GM21423 (cell line): ENCODE measurements around the gene GNAS.
"Not testable (repeated sequence)": the region's sequence is repeated elsewhere in the genome, so short reads cannot be mapped to it uniquely, and the experiment has no call there.

ENCODE experiments used
- ATAC-seq: cut with Tn5 transposase; IDR thresholded peaks from one replicate; pipeline ENCODE4 v1.9.1; 2021; ENCODE audit warnings: mild to moderate bottlenecking, moderate library complexity; ENCODE audit not compliant: unreplicated experiment

Gene GNAS

DNA sequence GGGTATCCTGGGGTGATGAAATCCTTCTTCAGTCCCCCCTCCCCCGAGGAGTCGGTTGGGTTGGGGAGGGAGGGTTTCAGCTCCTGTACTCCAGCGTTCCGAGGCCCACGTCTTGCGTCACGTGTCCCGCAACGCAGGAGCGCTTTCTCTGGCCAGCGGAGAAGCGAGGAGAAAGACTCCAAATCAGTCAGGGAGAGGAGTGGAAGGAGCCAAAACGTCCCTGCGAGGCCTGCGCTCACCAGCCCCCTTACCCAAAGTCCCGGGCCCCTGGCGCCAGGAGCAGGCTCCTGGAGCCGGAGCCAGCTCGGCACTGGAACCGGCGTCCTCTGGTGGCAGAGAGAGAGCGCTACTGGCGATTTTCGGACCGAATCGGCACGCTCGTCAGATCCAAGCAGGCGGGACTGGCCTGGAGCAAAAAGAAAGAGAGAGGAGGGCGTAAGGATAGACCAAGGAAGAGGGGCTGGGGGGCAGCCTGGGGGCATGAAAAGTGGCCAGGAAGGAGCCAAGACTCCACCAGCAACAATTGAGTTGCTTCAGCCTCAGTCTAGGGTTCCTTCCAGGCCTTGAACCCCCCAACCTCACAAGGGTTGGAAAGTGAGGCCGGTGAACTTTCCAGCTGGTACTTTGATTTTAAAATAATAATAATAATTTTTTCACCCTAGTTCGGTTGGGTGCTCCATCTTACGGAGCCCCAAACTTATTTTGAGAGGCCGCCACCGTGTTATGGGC, at the start of gene GNAS:
Gene GNAS (plus strand): TSS at position 174 of the 729 bp plus-strand sequence.
- no peak for ATAC-seq

DNA sequence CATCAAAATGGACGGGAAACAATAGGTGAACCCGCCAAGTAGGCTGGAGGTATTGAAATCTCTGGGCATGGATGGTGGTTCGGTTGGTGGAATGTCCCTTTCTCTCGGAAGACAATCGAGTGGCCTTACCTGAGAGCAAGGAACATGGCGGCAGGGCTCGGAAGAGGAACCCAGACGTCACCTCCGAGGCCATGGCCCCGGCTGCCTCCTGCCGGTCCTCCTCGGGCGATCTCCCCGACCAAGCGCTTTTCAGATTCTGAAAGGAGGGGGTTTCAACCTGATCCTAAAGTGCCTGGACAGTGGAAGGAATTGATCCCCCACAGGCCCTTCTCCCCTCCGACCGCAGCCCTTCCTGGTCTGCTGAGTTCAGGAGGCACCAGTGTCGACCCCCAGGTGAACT, 49.0 kb upstream of the GNAS start:
- no peak for ATAC-seq

- ATAC-seq = no peak
Observed at GRCh38 chr20:58807801-58808200, 44.7 kb upstream of the GNAS start.

DNA sequence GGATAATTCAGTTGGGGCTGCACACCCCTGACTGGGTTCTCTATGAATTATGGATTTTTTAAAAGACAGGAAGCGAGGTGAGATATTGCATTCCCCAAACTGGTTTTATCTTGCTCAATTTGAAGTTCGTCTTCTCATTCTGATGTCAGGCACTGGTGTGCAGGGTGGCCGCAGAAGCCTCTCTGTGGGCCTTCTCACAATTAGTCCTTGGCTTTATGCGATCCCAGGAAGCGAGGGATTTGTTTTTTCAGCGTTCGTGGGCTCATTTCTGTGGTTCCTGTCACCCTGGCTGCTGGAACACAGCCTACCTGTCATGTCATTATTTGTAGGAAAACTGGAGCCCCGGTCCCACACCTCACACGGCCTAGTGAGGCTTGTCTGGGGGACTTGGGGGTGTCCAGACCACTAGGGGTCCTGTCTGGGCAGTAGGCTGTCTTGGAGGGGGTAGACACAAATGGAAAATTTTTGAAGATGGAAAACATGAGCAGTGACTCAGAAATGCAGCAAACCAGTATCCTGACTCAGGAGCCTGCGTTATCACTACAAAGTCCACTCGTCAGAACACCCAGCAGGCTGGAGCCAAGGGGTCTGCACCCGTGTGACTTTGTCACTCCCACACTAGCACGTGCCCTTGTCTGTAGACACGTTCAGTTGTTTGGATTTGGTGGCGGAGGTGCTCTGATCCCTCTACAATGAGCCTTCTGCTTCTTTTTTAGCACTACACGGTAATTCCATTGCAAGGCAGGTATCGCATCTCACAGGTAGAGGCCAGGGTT, 44.1 kb upstream of the GNAS start:
- no peak for ATAC-seq

- ATAC-seq = no peak
Observed at GRCh38 chr20:58810116-58810878, 42.2 kb upstream of the GNAS start.

DNA sequence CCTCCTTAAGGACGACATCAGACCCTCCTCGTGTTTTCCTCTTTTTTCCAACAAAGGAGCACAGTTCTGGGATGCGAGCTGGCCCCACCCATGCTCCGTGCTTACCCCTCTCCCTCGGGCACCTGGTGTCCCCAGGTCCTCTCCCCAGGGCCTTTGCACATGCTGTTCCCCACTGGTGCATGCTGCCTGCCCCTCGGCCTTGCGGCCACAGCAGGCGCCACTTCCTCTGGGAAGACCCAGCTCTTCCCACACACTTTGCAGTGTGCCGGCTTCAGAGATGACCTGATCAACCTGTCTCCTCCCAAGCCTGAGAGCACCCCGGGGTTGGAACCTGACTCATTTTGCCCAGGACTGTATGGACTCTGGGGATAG, 41.7 kb upstream of the GNAS start:
- no peak for ATAC-seq

DNA sequence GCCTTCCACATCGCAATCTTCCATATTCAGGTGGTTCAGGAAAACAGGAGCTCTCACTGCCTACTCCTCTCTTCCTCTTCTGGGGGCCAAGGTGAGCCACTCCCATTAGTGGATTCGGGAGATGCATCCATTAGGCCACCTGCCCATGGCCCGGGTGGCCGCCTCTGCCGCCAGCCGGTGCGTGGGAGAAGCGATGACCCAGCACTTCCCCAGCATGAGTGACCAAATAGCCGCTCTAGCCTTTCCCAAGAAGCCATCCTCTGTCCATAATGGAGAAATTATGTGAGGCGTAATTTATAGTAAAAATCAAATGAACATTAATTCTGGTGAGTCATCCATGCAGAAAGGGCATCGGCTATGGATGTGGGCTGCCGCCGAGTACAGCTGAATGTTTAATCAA, 41.2 kb upstream of the GNAS start:
- ATAC-seq = no peak

DNA sequence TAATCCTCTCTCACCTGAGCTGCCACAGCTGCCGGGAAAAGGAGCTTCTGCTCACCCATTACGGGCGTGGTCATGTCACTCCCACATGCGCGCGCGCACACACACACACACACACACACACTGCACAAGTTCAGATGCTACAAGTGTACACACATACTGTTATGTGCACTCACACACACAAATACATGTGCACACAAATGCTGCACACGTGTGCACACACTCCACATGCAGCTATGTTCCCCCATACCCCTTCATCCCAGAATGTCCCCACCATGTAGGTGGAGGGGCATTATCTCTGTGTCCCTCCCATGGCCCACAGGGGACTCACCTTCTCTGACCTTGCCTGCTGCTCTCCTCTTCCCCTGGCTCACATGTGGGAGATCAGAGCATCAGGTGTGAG, 39.1 kb upstream of the GNAS start:
- ATAC-seq = no peak

DNA sequence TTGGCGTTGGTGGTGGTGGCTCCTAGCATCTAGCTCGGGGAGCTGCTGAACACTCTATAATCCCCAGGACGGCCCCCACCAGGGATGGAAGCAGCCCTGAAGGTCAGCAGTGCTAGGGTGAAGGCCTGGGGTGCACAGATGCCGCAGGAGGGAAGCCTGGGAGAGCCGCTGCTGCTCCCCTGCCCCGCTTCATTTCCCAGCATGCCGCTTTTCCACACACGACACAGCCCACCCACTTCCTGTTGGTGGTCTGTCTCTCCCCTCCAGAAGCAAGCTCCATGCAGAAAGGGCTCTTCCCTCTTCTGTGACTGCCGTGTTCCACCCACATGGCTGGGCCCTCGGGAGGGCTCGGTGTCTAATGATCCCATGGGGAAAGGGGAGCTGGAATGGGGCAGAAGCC, 37.1 kb upstream of the GNAS start:
- no peak for ATAC-seq

DNA sequence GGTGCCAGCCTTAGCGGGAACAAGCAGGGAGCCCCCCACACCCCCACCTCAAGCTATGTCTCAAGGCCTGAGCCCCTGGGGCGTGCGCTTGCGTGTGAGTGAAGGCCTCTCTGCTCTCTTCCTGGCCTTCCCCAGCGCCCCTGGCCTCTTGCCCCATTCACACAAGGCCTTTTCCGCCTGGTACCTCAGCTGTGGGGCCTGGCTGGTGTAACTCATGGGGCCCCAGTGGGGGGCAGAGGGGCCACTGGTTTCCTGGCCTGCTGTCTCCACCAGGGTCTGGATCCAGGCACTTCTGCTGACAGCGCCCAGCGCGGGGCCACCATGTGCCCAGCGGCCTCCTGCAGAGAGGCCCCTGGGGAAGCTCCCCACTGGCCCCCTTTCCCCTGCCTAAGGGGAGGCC, 36.5 kb upstream of the GNAS start:
- ATAC-seq = no peak

DNA sequence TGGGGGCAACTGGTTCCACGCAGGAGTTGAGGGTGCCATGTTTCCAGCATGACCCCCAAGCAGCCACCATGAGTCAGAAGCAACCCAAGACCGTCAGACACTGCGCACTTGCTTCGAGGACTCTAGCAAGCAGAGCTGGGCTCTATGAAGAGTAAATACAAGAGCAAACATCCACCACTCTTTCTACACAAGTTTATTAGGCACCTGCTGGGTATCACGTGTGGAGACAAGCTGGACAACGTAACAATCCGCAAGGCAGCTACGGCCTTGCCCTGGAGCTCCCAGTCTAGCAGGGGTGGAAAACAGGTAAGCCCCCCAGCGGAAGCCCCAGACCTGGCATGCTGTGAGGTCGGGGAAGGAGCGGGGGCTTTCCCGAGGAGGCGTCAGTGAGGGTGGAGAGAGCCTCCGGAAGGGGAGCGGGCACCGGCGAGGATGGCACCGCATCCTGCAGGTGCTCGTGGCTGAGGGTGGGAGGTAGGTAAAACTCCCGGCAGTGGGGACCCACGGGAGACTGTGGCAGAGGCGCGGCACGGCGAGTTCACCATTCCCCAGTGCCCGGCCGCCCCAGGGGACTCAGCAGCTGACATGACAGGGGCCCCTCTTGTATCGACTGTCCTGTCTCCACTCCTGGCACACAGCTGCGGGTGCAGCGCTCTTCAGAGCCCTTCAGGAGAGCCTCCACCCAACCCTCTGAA, 35.4 kb upstream of the GNAS start:
- ATAC-seq = no peak

GRCh38 chr20:58817748-58818147, 34.8 kb upstream of the GNAS start:
- no peak for ATAC-seq

DNA sequence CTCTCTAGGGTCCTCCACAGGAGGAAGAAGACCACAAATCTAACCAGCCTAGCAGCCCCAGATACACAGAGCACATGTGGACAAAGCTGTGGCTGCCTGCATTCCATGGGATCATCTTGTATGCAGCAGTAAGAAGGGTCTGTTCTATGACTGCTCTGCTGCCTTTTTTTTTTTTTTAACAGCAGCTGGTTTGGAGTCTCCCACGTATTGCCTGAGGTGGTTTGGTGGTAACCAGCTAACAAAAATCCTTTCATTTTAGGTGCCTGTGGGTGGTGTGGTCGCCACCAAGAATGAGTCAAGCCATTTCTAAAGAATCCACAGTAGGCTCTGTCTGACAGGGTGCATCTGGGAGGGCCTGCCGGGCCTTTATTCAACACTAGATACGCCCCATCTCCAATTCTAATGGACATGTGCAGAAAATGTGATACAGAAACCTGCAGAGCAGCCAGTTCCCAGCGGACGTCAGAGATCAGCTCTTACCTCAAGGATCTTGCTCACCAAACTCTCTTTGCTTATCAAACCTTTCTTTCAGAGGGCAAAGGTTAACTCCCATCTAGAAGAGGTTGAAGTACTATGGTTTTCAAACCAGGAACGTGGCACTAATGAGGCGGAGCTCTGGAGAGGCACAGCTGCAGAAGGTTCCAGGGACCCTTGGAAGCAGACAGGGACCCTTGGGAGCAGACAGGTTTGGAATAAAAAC, 33.8 kb upstream of the GNAS start:
- no peak for ATAC-seq

GRCh38 chr20:58819921-58820320, 32.6 kb upstream of the GNAS start:
- no peak for ATAC-seq

GRCh38 chr20:58820515-58820914, 32.0 kb upstream of the GNAS start:
- not testable (repeated sequence) for ATAC-seq

DNA sequence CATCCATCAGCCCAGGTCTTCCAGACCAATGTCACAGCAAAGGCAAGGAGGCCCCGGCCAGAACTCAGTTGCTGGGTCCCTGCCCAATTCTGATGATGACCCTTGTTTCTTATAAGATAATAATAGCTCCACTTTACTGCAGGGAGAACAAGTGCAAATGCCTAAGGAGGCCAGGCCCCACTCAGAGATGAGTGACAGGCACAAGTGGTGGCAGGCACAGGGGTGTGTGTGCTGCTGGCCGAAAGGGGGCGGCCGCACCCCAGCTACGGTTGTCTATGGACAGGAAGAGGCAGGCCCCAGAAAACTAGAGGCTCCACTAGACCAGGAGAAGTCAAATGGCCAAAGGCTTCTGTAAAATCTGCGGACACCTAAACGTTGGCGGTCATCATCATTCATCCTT, 30.4 kb upstream of the GNAS start:
- ATAC-seq = no peak

DNA sequence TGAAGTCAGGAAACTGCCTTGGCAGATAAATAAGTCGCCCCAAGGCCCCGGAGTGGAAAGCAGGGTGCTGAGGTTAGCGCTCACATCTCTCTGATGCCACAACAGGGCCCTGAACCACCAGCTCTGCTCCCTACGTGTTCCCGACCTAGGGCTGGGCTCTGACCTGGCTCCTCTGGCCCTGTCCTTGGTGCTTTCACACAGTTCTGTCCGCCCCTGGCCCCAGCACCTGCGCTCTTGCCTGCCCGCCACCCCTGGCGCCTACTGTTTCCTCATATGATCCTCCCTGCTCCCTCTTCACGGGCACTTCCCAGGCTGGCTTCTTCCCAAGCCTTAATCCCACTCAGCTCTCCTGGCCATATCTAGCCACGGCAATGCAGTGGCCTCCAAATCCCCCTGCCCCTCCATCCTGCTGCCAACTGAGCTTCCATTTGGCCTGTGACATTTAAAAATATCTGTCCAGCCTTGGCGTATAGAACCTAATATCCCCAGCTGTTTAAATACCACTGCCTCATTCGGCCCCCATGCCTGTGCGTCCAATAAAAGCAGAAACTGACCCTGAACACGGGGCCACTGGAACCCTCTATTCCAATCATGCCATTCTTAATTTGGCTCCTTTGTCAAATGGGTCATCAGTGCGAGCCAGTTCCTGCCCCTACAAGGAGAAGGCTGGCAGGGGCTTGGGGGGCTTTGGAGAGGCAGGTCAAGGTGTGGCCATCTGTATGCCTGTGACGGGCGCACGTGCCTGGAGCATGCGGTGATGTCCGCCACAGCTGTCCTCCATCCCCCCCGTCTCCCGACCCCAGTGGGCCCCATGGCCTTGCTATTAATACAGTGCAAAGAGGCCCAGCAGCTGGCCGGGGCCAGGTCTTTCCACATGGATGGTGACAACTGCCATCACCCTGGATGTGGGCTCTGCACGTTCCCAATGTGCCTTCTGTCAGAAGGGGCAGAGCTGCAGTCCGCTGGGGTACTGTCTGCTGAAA, 29.5 kb upstream of the GNAS start:
- ATAC-seq = no peak

DNA sequence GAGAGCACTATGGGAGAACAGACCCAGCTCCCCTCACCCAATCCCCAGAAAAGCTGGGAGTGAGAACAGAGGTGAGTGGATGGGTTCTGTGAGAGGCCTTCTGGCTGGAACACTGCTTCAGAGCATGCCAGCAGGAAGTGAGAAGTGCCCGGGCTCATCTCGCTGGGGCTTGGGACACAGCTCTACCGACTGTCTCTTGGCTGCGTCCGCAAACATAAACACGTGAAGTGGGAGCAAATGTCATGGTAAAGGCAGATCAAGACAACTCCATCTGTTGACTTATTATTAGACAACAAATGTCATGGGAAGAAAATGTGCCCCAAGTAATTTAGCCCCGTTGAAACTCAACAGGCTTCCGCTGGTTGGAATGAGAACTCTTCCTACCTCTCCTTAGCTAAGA, 27.7 kb upstream of the GNAS start:
- ATAC-seq = no peak

DNA sequence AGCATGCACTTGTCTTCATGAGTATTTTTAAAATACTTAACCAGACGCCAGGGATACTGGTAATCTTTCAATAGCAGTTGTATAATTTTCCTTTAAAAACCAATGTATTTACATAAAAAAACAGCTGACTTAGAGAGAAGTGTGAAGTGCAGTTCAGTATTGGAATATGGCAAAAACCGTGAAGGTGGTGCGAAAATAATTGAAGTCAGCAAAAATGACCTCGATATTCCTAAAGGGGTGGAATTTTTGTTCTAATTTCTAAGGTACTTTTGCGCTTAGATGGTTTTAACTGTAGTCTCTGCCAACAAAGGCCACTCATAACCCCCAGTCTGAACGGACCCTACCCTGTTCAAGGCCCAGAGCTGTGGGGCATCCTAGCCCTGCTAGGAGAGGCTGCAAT, 27.1 kb upstream of the GNAS start:
- ATAC-seq = no peak
